ENCODE results near the gene SCART1.
"Not testable (repeated sequence)": the region's sequence is repeated elsewhere in the genome, so short reads cannot be mapped to it uniquely, and the experiment has no call there.

SCART1 gene

GRCh38 chr10:133421336-133422222 is 32.2 kb upstream of the SCART1 start:
- H3K4me3 Mint-ChIP-seq, result no peak overlapping the region
- no peaks in the 10 kb centered on the region for H3K4me1 Mint-ChIP-seq
- no peaks in the 10 kb centered on the region for H3K9me3 Mint-ChIP-seq
- H3K36me3 Mint-ChIP-seq (ENCODE audit: low read depth), result peaks cover 17% of the 10 kb centered on the region
- no peak overlapping the region for H3K27ac Mint-ChIP-seq
- H3K27me3 Mint-ChIP-seq (ENCODE audit: low read depth, poor library complexity), result peaks cover 33% of the 10 kb centered on the region
- no peak for DNase-seq
- TF ChIP-seq CTCF (IDR thresholded peaks at IDR 0.05), result no peak

GRCh38 chr10:133422223-133422806 is 31.4 kb upstream of the SCART1 start:
- Mint-ChIP-seq H3K4me1 (no peaks in the 10 kb centered on the region), H3K27ac (no peak overlapping the region), H3K27me3 (ENCODE audit: low read depth, poor library complexity) (peaks cover 33% of the 10 kb centered on the region), H3K36me3 (ENCODE audit: low read depth) (peaks cover 17% of the 10 kb centered on the region), H3K9me3 (no peaks in the 10 kb centered on the region), H3K4me3 (peak overlapping the region; percentile 32)
- no peak for DNase-seq
- TF ChIP-seq CTCF (IDR thresholded peaks at IDR 0.05), result no peak

GRCh38 chr10:133422807-133423771 is 30.7 kb upstream of the SCART1 start:
- H3K4me3 Mint-ChIP-seq, result peak overlapping the region; percentile 60
- peak; percentile 46 for DNase-seq
- peaks cover 1% of the 10 kb centered on the region for H3K9me3 Mint-ChIP-seq
- no peaks in the 10 kb centered on the region for H3K4me1 Mint-ChIP-seq
- peaks cover 15% of the 10 kb centered on the region for H3K36me3 Mint-ChIP-seq (ENCODE audit: low read depth)
- no peak for TF ChIP-seq CTCF (IDR thresholded peaks at IDR 0.05)
- H3K27ac Mint-ChIP-seq, result no peak overlapping the region
- H3K27me3 Mint-ChIP-seq (ENCODE audit: low read depth, poor library complexity), result peaks cover 33% of the 10 kb centered on the region

- not testable (repeated sequence) for H3K36me3 Mint-ChIP-seq (ENCODE audit: low read depth); H3K4me3 Mint-ChIP-seq
Measured at GRCh38 chr10:133424102-133424501, 29.6 kb upstream of the SCART1 start.

GRCh38 chr10:133424601-133425000 is 29.1 kb upstream of the SCART1 start, which contains the start of gene SPRN:
SPRN (minus strand) TSS chr10:133424625; CDS start chr10:133423681, 944 bp downstream.
- peaks cover 31% of the 10 kb centered on the region for H3K27me3 Mint-ChIP-seq (ENCODE audit: low read depth, poor library complexity)
- not testable (repeated sequence) for DNase-seq; H3K27ac Mint-ChIP-seq; H3K4me1 Mint-ChIP-seq; H3K36me3 Mint-ChIP-seq (ENCODE audit: low read depth)
- peak within 1 kb of the TSS; percentile 60 for H3K4me3 Mint-ChIP-seq
- H3K9me3 Mint-ChIP-seq, result peaks cover 17% of the 10 kb centered on the region

More at GRCh38 chr10:133424102-133424501, 29.6 kb upstream of the SCART1 start:
- not testable (repeated sequence) for H3K4me1 Mint-ChIP-seq, H3K27ac Mint-ChIP-seq
- H3K27me3 Mint-ChIP-seq (ENCODE audit: low read depth, poor library complexity), result peaks cover 33% of the 10 kb centered on the region
- peaks cover 12% of the 10 kb centered on the region for H3K9me3 Mint-ChIP-seq
- DNase-seq, result peak; percentile 33

- H3K4me1 Mint-ChIP-seq; H3K27ac Mint-ChIP-seq; H3K4me3 Mint-ChIP-seq; H3K36me3 Mint-ChIP-seq (ENCODE audit: low read depth); DNase-seq; H3K27me3 Mint-ChIP-seq (ENCODE audit: low read depth, poor library complexity): not testable (repeated sequence)
- H3K9me3 Mint-ChIP-seq, result peaks cover 20% of the 10 kb centered on the region
Measured at GRCh38 chr10:133429571-133429970, 24.2 kb upstream of the SCART1 start.

GRCh38 chr10:133431888-133432613 is 21.7 kb upstream of the SCART1 start:
- peaks cover 32% of the 10 kb centered on the region for H3K9me3 Mint-ChIP-seq
- not testable (repeated sequence) for H3K4me3 Mint-ChIP-seq, DNase-seq

GRCh38 chr10:133432789-133433188 is 21.0 kb upstream of the SCART1 start:
- not testable (repeated sequence) for H3K27ac Mint-ChIP-seq; H3K27me3 Mint-ChIP-seq (ENCODE audit: low read depth, poor library complexity); H3K4me1 Mint-ChIP-seq; H3K36me3 Mint-ChIP-seq (ENCODE audit: low read depth); DNase-seq; H3K4me3 Mint-ChIP-seq
- H3K9me3 Mint-ChIP-seq, result peaks cover 37% of the 10 kb centered on the region

More at GRCh38 chr10:133431888-133432613, 21.7 kb upstream of the SCART1 start:
- H3K27me3 Mint-ChIP-seq (ENCODE audit: low read depth, poor library complexity); H3K4me1 Mint-ChIP-seq; H3K36me3 Mint-ChIP-seq (ENCODE audit: low read depth); H3K27ac Mint-ChIP-seq: not testable (repeated sequence)
